HG02571 (cell line): ENCODE measurements around the gene PHACTR3.

Experiments used
- ATAC-seq: cut with Tn5 transposase; IDR thresholded peaks from one replicate; pipeline ENCODE4 v1.9.1; 2021; ENCODE audit warnings: mild to moderate bottlenecking, moderate library complexity; ENCODE audit not compliant: unreplicated experiment

The PHACTR3 gene

DNA sequence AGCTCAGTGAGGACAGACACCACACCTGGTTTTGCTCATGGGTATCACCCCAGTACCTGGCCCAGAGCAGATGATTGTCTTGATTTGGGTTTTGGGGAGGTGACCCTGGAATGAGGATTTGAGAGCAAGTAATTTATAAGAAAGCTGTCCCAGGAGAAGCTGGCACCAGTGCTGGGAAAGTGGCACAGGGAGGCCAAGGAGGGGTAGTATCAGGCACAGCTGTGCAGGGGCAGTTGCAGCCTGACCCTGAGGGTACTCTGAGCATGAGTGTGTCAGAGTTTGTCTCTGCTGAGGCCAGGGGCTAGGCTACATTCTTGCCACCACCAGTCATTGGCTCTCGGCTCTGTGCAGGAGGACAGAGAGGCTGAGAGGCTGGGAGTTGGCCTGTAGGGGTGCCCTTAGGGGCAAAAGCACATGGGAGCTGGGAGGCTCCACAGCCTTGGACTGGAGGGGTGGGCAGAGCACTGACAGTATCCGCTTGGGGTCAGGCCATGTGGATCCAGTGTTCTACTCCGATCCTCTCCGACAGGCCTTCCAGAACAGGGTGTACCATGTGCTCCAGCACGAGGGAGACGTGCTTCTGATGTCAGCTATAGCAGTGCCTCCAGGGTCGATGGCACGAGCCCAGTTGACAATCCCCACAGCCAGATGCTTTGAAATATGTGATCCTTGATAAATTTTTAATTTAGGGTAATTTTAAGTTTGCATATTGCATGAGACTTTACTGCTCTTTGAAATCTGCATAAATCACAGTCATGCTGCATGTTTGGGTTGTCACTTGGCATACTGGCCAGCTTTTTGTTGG, 121.3 kb downstream of the PHACTR3 start:
- ATAC-seq, result no peak

- no peak for ATAC-seq
Measured at GRCh38 chr20:59726281-59726595, 121.9 kb downstream of the PHACTR3 start.

DNA sequence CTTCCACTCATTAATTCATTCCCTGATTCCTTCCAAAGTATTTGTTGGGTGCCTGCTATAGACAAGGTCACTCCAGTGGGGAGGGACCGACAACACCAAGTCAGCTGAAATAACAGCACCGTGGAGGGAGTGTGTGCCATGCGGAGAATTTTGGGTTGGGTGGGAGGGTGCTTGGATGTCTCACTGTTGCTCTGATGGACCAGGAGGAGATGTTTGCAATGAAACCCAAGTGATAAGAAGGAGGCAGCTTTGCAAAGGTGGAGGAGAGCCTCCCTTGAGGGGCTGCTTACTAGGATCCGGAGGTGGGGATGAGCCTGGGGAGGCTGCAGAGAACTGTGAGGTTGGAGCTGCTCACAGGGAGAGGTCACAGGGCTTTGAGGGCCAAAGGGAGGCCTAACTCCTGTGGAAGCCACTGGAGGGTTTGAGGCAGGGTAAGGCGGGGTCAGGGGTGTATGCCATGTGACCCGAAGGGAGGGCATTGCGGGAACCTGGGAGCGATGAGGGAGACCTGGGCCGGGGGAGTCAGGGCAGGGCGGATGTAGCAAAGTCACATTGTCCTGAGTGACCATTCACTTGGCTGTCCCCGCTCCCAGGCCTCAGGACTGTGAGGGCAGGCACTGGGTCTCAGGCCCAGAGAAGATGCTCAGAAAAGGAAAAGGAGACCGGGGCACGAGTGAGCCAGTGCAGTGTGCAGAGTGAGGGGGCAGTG, 124.5 kb downstream of the PHACTR3 start:
- ATAC-seq, result no peak

GRCh38 chr20:59729506-59729905, 125.2 kb downstream of the PHACTR3 start:
- ATAC-seq, result no peak

DNA sequence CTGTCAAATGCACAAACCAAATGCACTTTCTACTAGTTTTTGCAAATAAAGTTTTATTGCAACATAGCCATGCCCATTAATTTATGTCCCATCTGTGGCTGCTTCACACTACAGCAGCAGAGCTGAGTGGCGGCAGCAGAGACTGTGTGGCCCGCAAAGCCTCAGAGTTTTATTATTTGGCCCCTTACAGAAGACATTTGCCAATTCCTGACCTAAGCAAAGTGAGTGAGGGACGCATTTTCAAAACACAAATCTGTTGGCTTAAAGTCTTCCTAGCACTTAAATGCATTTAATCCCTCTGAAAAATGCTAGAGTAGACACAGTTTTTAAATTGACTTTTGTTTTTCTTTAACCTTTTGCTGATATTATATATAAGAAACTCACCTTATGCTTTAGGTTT, 126.4 kb downstream of the PHACTR3 start:
- no peak for ATAC-seq

DNA sequence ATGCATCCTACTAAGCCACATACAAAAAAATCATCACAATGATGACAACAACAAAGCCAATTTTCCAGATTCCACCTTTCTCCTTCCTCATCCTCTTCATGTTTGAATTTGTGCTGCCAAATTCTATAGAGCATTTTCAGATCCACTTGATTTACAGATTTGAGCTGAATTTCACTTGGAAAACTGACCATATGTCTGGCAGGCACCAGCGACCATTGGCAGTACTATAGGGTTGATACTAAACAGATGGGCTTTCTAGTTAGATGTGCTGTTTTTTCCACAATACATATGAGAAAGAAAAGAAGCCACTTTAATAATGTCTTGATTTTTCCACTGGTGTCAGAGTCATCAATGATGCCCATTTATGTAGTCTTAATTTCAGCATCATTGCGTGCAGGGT, 127.0 kb downstream of the PHACTR3 start:
- no peak for ATAC-seq

GRCh38 chr20:59733351-59733750, 129.0 kb downstream of the PHACTR3 start:
- ATAC-seq, result no peak

DNA sequence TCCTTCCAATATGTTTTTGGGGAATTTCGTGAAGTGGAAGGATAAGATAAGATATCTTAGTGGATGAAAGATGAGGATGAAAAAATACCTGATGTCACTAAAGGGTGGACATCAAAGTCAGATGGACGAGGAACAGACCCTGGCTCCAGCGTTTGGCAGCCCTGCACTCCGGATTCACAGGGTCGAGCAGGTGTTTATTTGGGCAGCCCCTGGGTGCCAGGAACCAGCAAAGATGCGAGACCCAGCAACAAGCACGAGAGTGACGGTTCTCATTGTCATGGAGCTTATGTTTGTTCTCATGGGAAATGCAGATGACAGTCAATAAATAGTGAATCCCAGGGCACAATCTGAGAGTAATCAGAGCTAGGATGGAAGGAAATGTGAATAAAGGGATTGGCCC, 131.1 kb downstream of the PHACTR3 start:
- ATAC-seq, result no peak

DNA sequence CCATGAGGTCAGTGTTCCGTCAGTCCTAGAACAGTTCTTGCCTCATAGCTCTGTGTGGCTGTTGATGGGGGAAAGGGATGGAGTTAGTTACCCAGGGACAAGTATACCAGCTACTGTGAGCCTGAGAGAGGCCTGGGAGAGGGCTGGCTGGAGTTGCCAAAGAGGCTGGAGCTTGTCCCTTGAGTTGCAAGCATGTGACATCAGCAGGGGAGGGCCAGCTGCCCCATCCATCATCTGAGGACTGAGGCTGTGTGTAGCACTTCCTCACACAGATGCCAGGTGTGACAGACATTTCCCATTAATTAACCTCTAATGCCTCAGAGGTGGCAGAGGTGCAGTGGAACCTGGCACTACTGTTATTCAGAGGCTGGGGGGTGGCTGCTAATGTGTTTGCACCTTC, 131.6 kb downstream of the PHACTR3 start:
- no peak for ATAC-seq

DNA sequence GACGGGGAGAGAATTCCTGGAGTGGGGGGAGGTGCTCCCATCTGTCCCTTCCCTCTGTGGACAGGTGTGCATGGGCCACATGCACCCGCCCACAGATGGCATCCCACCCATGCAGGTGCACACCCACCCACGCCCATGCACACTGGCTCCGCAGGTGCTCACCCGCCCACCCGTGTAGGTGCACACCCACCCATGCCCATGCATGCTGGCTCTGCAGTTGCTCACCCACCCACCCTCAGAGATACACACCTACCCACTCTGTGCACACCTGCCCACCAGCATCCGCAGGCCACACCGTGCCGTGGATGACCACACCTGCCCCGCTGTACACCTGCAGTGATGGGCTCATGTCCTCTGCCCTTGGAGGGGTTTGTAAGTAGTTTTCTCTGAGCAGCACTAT, 132.0 kb downstream of the PHACTR3 start:
- ATAC-seq, result no peak

DNA sequence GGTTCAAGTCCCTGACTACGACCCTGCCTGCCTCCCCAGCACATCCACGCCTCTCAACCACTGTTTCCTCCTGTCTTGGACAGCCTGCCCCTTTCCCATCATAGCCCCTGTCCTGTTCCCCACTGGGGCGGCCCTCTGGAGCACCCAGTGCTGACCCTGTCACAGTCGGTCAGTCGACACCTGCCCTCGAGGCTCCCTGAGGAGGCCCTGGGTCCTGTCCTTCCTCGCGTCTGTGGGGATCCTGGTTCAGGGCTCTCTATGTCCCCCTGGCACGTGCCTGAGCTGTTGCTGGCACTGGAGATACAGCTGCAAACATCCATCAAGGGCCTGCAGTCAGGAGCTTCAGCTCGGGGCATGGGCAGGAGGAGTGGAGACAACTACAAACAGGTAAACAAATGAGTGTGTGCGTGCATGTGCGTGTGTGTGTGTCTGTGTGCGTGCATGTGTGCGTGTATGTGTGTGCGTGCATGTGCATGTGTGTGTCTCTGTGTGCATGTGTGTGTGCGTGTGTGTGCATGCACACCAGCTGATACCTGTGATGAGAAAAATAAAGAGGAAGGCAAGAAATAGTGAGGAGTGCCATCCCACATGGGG, 132.8 kb downstream of the PHACTR3 start:
- no peak for ATAC-seq

DNA sequence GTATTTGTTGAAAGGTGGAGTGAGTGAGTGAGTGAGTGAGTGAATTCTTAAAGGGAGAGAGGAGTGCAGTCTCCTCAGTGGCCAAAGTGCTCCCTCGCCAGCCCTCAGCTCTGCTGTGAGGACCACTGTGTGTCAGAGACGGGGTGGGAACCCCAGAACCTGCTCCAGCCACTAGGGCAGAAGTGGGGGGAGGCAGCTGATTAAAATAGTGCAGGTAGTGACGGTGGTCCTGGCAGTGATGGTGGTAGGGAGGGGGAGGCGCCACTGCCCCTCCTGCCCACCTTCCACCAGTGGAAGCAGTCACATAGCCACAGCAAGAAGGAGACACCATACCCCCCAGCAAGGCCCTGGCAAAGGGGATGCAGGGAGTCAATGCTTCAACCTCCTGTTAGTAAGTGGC, 133.5 kb downstream of the PHACTR3 start:
- no peak for ATAC-seq

DNA sequence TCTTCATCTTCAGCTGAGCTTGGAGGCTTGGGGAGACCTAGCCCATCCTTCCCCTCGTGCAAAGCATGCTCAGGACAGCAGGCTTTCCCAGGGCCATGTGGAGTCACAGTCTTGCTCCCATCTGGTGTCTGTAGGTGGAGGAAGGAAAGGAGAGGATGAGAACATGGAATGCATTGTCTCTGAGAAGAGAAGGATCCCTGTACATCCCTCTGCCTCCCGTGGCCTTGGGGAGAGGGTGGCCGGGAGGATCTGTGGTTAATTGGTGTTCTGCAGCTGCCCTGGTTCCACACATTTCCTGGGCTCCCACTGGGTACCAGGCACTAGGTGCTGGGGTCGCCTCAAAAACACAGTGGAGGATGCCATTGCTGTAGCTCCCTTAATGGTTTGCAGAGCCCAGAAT, 134.5 kb downstream of the PHACTR3 start:
- ATAC-seq, result no peak

DNA sequence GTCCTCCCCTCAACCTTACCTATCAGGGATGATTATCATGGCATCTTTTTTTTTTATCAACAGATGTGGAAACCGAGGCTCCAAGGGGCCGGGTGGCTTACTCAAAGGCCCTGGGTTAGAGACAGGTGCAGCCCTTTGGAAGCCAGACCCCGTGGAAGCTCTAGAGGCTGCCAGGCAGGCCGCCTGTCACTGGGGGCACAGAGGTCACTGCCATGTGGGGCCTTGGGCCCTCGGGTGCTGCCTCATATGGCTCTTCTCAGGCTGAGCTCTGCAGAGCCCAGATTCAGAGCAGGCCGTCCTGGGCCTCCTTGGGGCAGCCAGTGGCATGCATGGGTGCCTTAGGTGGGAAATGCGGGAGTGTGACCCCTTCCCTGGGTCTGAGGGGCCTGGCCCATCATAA, 136.3 kb downstream of the PHACTR3 start:
- no peak for ATAC-seq

GRCh38 chr20:59741073-59741472, 136.7 kb downstream of the PHACTR3 start:
- no peak for ATAC-seq

GRCh38 chr20:59742351-59743095, 138.2 kb downstream of the PHACTR3 start:
- no peak for ATAC-seq

- no peak for ATAC-seq
Measured at GRCh38 chr20:59743308-59743707, 139.0 kb downstream of the PHACTR3 start.

- no peak for ATAC-seq
Measured at GRCh38 chr20:59743767-59744485, 139.6 kb downstream of the PHACTR3 start.

DNA sequence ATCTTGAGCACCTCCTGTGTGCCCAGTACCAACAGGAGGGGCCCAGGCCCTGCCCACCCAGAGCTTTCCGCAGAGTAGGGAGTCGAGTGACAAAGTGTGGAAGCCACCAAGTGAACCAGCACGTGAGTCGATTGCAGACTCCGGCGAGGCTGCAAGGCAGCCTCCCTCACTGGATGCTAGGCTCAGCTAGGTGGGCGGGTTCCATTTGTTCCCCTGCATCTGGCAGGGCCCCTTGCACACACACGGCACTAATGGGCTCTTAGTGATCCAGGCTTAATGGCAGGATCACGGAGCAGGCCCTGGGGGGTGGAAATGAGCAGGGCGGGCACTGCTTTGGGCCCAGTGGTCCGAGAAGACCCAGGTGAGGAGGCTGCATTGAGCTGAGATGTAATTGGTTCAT, 140.4 kb downstream of the PHACTR3 start:
- no peak for ATAC-seq

DNA sequence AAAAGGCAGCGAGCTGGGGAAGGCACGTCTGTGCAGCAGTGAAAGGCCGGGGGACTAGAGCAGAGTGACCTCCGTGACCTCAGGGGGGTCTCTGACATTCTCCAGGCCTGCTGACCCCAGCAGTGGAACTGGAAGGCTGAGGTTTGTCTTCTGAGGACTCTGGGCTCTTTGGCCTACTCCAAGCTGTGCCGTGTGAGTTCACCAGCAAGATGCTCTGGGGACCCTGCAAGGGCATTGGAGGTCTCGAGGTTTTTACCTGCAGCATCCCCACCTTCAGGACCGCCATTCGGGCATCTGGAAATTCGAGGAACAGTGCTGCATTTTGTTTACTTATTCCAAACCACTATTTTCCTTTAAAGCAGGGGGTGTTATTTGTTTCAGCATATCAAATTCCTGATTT, 140.9 kb downstream of the PHACTR3 start:
- no peak for ATAC-seq

DNA sequence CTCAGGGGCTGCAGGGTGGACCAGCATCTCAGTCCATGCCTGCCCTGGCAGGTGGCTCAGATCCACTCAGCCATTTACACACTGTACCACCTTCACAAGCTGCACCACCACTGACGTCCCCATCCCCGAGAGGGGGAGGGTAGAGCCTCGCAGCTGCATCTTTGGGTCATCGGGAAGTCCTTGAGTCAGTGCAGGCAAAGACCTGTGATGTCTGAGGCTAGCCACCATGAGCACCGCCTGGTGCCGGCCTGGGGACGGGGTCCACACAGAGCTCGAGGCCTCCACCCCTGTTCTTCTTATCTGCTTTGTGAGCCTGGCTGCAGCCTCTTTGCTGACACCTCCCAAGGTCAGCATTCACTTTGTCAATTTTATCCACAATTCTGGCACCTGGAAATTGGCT, 141.4 kb downstream of the PHACTR3 start:
- no peak for ATAC-seq
